ENCODE measurements around the gene SMC6.
A peak's percentile ranks its signal among the peaks of the same experiment; 100 is the strongest.

The SMC6 gene

GRCh38 chr2:17753803-17754663, at the start of gene SMC6, which contains the start of gene GEN1:
TSS of gene SMC6 (minus strand) at chr2:17753810. CDS start at chr2:17745946, 7,864 bp downstream.
TSS of gene GEN1 (plus strand) at chr2:17754138. CDS start at chr2:17759944, 5,806 bp downstream.
- peak; percentile 84 for DNase-seq

- peak; percentile 7 for DNase-seq
Measured at GRCh38 chr2:17800693-17801458, 47.3 kb upstream of the SMC6 start.

- no peak for DNase-seq
Measured at GRCh38 chr2:17800219-17800618, 46.6 kb upstream of the SMC6 start.

GRCh38 chr2:17799301-17800120, 45.9 kb upstream of the SMC6 start:
- DNase-seq = no peak

GRCh38 chr2:17798338-17798737, 44.7 kb upstream of the SMC6 start:
- no peak for DNase-seq

GRCh38 chr2:17795309-17795708, 41.7 kb upstream of the SMC6 start:
- DNase-seq = no peak

- no peak for DNase-seq
Measured at GRCh38 chr2:17793803-17794354, 40.3 kb upstream of the SMC6 start.

- no peak for DNase-seq
Measured at GRCh38 chr2:17793296-17793695, 39.7 kb upstream of the SMC6 start.

- no peak for DNase-seq
Measured at GRCh38 chr2:17792515-17792914, 38.9 kb upstream of the SMC6 start.

GRCh38 chr2:17791817-17792130, 38.2 kb upstream of the SMC6 start:
- DNase-seq = no peak

GRCh38 chr2:17791121-17791816, 37.7 kb upstream of the SMC6 start:
- DNase-seq = no peak

- no peak for DNase-seq
Measured at GRCh38 chr2:17790536-17790935, 36.9 kb upstream of the SMC6 start.

- no peak for DNase-seq
Measured at GRCh38 chr2:17788773-17789172, 35.2 kb upstream of the SMC6 start.

GRCh38 chr2:17786727-17787126, 33.1 kb upstream of the SMC6 start:
- DNase-seq = no peak

GRCh38 chr2:17781482-17781881, 27.9 kb upstream of the SMC6 start:
- no peak for DNase-seq

GRCh38 chr2:17780546-17780945, 26.9 kb upstream of the SMC6 start:
- DNase-seq = no peak

- no peak for DNase-seq
Measured at GRCh38 chr2:17772532-17772931, 18.9 kb upstream of the SMC6 start.

- no peak for DNase-seq
Measured at GRCh38 chr2:17771956-17772355, 18.3 kb upstream of the SMC6 start.

GRCh38 chr2:17768894-17769293, 15.3 kb upstream of the SMC6 start:
- no peak for DNase-seq

- DNase-seq = no peak
Measured at GRCh38 chr2:17765398-17765797, 11.8 kb upstream of the SMC6 start.

GRCh38 chr2:17763641-17764333, 10.2 kb upstream of the SMC6 start:
- no peak for DNase-seq

- DNase-seq = no peak
Measured at GRCh38 chr2:17762451-17762850, 8.8 kb upstream of the SMC6 start.

Measured in DMS153 (cell line).